Subcutaneous adipose tissue (tissue), 4 donors: Measurements from ENCODE around the gene PTH1R. TPM values are rescaled to one million over a fixed set of nuclear protein-coding genes. Genes with fewer than 3 reads are reported as not detected.

Source experiments
- total RNA-seq, 4 donors: library from RNA; depleted of rRNA; stranded (reverse); fragments of >200 nt; gene quantifications; one replicate each; pipeline ENCODE4 v1.1.0, GENCODE V29; 2016
- TF ChIP-seq, protein P1 (sequence below): fragments of 450-650 bp; IDR thresholded peaks from one replicate; pipeline ENCODE4 v1.5.1; 2016; ENCODE audit warnings: low read depth, mild to moderate bottlenecking, control low read depth, antibody characterized with exemption, moderate library complexity

PTH1R gene
- total RNA-seq, 4 donors from 2014 or later, result 14.8 to 67.8 (median 16.2) TPM

DNA sequence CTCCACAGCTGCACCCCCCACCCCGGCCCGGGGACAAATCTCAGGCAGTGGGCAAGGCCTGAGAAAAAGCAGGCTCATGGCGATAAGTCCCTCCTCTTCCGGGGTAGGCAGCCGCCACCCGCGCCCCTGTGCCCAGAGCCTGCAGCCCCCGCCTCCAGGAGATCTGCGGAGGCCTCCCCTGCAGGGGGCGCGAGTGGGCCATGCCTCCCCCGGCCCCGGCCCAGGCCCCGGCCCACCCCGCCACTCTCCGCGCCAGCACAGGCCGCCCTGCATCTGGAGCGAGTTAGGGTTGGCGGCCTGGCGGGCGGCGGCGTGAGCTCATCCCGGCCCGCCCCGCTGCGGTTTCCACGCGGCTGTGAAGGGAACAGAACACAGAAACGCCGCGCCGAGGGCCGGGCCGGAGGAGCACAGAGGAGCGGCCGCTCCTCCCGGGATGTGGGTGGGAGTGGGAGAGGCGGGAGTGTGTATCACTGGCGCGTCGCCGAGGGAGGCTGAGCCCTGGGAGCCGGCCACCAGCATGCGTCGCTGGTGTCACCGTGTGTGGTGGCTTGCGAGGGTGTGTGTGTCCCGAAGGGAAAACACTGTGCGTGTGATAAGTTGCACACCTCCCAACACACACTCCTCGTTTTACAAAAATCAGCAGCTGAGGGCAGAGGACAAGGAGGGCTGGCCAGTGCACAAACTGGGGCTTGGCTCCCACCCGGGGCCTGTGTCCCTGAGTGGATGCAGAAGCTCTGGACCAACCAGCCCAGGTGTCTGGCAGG lies 31.5 kb upstream of the PTH1R start:
- TF ChIP-seq, protein P1, sequence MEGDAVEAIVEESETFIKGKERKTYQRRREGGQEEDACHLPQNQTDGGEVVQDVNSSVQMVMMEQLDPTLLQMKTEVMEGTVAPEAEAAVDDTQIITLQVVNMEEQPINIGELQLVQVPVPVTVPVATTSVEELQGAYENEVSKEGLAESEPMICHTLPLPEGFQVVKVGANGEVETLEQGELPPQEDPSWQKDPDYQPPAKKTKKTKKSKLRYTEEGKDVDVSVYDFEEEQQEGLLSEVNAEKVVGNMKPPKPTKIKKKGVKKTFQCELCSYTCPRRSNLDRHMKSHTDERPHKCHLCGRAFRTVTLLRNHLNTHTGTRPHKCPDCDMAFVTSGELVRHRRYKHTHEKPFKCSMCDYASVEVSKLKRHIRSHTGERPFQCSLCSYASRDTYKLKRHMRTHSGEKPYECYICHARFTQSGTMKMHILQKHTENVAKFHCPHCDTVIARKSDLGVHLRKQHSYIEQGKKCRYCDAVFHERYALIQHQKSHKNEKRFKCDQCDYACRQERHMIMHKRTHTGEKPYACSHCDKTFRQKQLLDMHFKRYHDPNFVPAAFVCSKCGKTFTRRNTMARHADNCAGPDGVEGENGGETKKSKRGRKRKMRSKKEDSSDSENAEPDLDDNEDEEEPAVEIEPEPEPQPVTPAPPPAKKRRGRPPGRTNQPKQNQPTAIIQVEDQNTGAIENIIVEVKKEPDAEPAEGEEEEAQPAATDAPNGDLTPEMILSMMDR, result no peak

DNA sequence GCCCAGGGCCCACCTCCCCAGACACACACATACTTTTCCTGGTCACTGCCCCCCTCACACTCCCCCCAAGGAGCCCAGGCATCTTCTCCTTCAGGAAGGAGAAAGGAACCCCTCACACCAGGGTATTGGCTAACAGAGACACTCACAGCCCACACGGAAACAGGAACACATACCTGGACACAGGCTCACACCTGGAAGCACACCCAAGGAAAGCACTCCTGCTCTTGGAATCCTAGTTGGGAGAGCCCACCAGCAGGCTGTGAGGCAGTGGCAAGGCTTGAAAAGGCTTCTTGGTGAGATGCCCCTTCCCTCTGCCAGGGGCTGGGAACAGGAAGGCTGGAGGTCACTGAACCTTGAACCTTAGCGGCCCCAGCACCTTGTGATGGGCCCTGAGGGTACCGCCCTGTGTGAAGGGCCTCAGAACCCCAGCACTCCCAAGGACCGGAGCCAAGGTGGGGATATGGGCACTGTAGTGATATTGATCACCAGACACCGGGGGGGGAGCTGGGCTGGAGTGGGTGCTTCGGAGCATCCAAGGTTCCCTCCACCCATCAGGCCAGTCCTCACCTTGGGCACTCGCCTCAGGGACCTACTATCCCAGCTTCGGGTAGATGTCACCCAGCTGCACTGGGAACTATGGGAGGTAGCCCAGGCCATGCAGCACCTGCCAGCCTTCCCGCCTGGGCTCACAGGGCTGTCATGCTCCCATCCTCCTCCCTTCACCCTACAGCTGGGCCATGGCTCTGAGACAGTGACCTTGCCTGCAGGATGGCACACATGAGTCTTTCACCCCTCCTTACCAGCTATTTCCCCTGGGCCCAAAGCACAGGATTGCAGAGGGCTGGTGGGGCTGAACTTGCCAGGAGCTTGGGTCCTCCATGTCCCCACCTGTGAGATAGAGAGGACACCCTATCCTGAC lies 30.6 kb upstream of the PTH1R start:
- TF ChIP-seq, protein P1, result no peak

DNA sequence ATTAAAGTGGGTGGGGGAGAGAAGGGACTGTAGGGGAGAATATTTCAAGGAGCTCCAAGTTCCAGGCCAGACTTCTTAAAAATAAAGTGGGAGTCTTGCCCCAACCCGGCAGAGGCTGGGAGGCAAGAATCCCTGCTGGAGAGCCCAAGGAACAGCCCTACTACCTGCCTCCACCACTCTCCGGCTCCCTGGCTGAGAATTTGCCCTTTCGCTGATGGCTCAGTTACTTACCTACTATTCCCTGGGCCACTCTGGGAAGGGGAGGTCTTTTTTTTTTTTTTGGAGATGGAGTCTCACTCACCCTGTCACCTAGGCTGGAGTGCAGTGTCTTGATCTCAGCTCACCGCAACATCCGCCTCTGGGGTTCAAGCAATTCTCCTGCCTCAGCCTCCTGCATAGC lies 29.8 kb upstream of the PTH1R start:
- TF ChIP-seq, protein P1, result no peak

DNA sequence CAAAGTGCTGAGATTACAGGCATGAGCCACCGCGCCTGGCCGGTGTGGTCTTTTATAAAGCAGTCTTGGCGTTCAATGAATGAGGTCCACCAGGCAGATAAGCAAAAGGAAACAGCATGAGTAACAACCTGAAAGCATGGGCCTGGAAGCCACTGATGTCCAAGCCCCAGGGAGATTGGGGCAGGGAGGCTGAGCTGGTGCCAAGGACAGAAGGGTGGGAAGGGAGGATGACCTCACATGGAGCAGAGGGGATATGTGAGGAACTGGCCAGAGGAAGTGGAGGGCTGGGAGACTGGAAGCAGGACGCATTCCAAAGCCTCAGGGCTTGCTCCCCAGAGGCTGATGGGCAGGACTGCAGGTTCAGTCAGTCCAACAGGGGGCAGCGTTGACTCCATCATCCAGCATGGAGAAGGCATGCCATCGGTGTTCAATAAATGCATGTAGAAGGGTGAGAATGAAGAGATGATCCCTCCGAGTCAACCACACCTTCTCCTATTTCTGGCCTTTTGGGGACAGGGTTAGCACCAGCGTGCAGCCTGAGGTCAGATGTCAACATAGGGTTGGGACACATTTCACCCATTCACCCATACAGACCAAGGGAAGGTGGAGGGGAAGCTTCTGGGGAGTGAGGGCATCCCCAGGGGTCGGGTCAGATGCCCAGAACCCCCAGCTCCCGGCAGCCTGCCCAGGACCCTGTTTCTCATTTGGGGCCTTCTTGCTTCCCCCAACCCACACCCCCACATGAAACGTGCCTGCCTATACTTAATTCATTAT lies 29.1 kb upstream of the PTH1R start:
- TF ChIP-seq, protein P1, result no peak

DNA sequence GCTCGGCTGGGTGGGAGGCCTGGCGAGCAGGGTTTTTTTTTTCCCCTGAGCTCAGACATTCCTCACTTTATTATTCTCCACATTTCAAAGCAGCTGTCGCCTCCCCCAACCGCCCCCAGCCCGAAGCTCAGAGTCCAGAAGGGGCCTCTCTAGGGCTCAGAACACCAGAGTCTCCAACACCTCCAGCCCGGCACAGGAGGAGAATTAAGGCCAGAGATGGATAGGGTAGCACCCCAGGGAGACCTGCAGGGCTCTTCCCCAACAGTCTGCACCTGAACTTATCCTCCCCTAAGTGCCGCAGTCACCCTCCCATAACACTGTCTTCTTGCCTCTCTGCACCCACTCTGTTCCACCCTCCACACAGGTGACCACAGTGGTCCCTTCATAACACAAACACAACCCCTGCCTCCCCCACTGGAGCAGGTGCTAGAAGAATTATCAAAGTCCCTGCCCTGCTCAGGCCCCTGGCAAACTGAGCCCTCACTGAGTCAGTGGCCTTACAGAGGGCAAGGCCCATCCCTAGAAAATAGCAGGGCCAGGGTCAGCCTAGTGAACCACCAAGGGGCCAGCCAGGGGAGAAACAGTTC lies 28.4 kb upstream of the PTH1R start:
- TF ChIP-seq, protein P1, result no peak

DNA sequence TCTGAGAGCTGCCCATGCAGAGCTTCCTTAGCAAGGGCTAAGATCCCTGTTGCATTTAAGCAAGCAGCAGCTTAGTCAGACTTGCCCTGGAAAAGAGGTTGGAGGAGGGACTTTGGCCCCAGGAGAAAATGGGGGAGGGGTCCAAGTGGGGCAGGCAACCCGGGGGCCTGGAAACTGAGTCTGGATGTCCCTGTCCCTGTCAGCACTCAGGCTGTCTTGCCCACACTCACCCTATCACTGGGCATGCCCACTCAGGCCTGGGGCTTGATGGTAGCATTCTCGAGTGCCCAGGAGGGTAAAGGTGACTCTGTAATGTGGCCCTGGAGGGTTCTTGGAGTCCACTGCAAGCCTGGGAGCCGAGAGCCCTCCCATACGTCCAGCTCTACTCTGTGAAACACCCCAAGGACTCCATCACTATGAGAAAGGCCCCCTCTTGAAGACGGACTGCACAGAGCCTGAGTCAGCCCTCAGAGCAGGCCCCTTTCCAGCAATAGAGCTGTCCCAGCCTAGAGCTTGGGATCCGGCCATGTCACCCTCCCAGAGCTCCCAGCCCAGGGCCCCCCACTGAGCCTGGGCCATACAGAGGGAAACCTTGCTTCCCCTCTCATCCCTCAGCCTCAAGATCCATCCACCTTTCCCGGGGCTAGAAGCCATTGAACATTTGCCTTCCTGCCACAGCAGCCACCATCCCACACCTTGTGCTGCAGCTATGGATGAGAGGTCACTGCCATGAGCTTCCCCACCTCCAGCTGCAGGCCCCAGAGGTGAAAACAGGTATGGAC lies 27.6 kb upstream of the PTH1R start:
- TF ChIP-seq, protein P1, result no peak
